PFSK-1 (cell line): ENCODE data around the gene PPM1F.

Source experiments
- FOXP2 ChIP-seq: optimal IDR thresholded peaks from 2 replicates; pipeline ENCODE3; 2011; ENCODE audit warnings: borderline replicate concordance, control low read depth, inconsistent platforms; ENCODE audit not compliant: insufficient read depth; ENCODE audit errors: extremely low read length, extremely low read depth
- POLR2AphosphoS5 ChIP-seq: IDR thresholded peaks from 2 replicates; pipeline ENCODE4 v1.6.1; 2012; ENCODE audit warnings: low read depth, mild to moderate bottlenecking, control low read depth, low read length, moderate library complexity
- SIN3A ChIP-seq: IDR thresholded peaks from 2 replicates; pipeline ENCODE4 v1.6.1; 2012; ENCODE audit warnings: mild to moderate bottlenecking, low read length, moderate library complexity, borderline replicate concordance; ENCODE audit not compliant: insufficient read depth
- TAF1 ChIP-seq: IDR thresholded peaks from 2 replicates; pipeline ENCODE4 v1.6.1; 2012; ENCODE audit warnings: low read length, control low read depth, borderline replicate concordance; ENCODE audit not compliant: insufficient read depth

DNA sequence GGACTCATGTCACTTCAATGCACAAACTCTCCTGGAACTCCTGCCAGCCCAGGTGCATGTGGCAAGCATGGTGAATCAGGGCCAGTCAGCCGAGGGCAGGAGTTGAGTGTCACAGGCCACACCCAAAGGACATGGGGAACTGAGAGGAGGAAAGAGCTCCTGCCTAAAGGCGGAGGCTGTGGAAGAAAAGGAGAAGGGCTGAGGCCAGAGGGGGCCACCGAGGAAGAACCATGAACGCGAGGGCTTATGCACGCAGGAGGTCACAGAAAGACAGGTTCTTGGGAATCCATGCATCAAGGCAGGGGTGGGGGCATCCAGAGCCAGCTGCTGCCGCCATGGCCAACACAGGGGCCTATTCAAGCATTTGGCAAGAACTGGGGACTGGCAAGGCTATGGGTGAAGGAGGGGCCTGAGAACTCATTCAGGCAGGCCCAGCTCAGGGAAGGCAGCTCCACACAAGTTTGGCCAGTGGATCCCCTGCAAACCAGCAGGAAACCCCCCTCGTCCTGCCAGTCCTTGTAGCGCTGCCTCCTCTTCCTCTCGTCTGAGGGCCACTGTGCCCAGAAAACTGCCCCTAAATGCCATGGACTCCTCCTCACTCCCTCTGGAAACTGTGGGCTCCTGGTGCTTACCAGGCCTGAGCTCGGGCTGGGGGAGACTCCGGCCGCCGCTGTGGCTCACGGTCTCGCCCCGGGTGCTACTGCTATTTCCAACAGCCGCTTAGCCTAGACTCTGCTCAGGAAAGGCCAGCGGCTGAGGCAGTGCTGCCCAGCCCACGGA is 15.4 kb downstream of the PPM1F start:
- no peak for TF ChIP-seq SIN3A
- TF ChIP-seq TAF1: no peak
- no peak for TF ChIP-seq POLR2AphosphoS5
- no peak for TF ChIP-seq FOXP2
